Measurements from ENCODE around the gene NAA40.
"Not testable (repeated sequence)": the region's sequence is repeated elsewhere in the genome, so short reads cannot be mapped to it uniquely, and the experiment has no call there.

NAA40 gene

DNA sequence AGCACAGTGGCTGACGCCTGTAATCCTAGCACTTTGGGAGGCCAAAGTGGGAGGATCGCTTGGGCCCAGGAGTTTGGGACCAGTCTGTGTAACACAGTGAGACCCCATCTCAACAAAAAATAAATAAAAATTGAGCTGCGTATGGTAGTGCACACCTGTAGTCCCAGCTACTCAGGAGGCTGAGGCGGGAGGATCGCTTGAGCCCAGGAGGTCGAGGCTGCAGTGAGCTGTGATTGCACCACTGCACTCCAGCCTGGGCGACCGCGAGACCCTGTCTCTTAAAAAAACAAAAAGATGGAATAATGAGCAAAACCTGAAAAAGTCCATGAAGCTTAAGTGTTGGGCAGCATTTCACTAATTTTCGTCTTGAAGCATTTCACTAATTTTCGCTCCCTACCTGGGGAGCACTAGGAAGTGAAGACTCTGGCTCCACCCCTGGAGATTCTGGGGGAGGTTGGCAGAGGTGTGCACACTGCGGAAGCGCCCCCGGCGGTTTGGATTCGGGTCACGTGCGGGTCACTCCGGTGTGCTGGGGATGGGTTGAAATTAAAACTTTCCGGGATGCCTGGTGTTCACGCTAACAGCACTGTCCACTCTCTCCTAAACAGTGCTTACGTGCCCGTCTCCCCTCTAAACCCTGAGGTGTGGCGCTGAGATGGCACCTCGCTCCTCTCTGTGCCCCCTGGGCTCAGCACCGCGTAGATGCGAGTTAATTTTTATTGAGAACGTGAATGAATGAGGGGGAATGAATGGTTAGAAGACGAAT is 906 bp upstream of the NAA40 start:
- DNase-seq (ENCODE audit: low read depth, low spot score), result no peak

DNA sequence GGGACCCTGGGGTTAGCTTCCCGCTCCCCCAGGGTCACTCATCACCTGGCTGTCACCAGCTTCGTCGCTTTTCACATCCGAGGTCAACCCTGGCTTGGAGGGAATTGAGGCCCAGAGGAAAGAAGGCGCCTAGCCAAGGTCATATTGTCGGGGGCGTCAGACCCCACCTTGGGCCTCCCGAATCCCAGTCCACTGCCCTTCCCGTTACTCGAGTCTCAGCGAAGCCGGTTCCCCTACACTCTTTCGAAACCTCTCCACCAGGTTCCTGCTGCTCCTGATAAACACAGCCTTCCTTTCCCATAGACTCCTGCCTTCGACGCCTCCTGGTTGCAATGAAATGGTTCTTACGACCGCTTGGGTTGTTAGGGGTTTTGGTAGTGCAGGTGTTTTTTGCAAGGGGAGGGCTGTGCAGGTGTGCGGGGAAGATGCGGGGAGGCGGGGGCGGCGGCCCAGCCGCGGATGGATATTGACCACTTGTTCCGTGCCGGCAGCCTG is 642 bp downstream of the NAA40 start:
- no peak for DNase-seq (ENCODE audit: low read depth, low spot score)

DNA sequence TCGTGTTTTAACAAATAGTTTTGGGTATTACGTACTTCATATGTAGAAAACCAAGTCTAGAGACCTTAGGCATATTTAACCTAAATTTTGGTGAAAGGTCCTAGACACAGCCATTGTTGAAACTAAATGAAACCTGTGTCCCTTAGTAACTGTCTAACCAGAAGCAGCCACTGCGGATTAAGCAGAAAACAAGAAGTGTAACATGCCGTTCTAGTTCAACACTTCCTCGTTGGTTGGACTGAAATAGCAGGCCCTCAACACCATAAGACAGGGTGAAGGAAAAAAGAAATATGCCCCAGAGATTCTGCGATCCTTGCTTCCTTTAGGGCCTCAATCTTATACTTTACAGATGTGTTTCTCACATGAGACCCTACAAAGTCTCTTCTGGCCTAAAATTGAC is 2.0 kb downstream of the NAA40 start:
- DNase-seq (ENCODE audit: low read depth, low spot score), result no peak

DNA sequence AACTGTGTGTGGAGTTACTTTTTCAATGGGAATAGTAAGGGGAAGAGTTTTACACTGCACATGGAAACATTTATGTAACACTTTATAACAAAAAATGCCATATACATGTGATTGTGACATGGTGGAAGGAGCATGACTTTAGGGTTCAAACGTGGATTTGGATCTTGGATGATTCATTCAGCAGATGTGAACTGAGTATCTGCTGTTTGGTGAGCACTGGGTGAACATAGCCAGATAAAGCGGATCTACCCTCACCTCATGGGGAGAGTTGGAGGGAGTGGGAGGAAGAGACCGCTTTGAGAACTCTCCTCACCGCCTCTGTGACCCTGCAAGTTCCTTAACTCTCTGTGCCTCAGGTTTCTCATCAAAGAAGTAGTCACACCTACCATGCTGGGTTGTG is 3.1 kb downstream of the NAA40 start:
- no peak for DNase-seq (ENCODE audit: low read depth, low spot score)

DNA sequence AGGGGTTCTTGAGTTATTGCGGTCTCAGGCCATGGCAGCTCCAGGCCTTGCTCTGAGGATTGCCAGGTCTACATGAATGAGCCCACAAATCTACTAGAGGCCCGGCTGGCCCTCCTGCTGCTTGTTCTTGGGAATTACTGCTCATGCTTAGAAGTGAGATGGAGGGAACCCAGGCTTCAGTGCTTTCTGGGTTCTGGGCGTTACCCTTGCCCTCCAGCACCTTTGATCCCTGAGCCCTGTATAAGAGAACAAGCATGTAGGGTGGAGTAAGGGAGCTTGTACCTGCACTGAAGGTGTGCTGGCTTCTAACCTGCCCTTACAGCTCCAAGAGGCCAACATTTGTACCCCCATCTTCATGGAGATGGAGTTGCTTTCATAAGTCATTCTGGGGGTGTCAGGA is 4.0 kb downstream of the NAA40 start:
- DNase-seq (ENCODE audit: low read depth, low spot score), result no peak

DNA sequence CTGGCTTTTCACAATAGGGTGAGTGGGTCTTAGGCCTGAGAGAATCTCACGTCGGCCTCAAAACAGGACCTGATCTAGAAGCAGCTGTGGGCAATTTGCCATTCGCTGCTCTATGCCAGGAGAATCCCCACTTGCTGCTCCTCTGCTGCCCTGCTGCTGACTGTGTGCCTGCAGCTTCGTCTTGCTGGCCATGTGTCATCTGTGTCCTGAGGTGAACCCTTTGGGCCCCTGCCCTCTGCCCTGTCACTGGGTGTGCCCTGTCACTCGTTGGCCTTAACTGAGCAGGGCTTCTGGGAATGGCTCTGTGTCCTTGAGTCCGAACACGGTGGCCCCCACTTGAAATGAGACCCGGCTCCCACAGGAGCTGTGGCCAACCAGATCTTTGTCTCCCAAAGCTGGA is 6.2 kb downstream of the NAA40 start:
- no peak for DNase-seq (ENCODE audit: low read depth, low spot score)

DNA sequence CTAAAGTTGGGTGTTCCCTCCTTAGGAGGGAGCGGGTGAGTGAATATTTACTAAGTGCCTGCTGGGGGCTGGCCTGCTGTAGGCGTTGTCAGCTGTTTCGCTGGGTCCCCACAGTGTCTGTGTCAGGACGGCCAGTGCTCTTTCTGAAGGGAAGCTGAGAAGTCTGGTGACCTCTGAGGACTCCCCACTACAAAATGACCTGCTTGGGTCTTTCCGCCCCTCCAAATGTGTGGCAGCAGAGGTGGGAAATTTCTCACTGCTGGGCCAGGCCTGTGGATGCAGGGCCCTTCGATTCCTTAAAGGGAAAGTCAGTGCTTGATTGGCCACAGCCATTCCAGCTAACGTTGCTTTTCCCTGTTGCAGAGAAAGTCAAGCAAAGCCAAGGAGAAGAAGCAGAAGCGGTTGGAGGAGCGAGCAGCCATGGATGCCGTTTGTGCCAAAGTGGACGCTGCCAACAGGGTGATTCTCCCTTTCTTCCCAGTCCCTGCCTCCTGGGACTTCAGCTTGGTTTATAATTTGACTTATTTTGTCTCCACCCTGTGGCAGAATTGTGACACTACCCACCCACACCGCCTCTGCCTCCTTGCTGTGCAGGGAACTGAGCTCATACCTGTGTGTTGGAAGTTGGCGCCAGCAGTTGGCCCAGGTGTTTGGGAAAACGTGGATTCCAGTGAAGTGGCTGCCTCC is 6.8 kb downstream of the NAA40 start:
- DNase-seq (ENCODE audit: low read depth, low spot score), result peak; percentile 33

DNA sequence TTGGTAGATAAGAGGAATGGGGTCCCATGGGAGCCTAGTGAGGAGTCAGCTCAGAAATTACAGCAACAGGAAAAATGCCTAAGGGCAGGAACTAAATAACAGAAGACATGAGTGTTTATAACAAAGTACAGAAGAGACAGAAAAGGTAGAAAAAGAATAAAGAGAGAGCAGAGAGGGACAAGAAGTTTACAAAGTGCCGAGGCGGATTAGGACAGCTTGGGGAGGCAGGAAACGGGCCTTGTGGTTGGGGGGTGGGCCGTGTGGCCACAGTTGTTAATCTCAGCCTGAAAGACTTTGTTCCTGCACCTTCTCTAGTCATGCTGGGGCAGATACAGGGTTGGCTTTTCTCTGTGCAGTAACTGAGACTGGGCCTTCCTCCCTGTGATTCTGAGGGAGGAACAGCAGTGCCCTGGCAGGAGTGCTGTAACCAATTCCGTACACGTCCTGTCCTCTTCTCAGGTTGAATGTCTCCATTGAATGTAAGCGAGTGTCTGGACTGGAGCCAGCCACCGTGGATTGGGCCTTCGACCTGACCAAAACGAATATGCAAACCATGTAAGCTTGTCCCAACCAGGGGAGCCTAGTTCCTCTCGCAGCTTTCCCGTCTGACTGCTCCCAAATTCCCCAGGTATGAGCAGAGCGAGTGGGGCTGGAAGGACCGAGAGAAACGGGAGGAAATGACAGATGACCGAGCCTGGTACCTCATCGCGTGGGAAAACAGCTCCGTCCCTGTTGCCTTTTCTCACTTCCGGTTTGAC is 13.2 kb downstream of the NAA40 start:
- no peak for DNase-seq (ENCODE audit: low read depth, low spot score)

DNA sequence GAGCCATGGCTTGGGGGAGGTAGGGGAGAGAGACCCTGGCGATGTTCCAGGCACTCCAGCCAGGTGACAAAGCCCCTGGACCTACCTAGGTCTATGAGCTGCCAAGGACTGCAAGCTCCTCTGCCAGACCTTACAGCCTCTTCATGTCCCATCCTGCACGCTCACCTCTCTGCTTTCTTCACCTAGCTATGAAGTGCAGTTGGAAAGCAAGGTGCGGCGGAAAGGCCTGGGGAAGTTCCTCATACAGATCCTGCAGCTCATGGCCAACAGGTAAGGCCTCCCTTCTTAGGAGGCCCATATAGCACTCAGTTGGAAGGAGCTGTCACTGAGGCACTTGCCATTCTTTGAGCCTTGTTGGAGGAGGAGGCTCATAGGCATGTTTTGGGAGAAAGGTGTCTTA is 13.8 kb downstream of the NAA40 start:
- DNase-seq (ENCODE audit: low read depth, low spot score), result no peak

DNA sequence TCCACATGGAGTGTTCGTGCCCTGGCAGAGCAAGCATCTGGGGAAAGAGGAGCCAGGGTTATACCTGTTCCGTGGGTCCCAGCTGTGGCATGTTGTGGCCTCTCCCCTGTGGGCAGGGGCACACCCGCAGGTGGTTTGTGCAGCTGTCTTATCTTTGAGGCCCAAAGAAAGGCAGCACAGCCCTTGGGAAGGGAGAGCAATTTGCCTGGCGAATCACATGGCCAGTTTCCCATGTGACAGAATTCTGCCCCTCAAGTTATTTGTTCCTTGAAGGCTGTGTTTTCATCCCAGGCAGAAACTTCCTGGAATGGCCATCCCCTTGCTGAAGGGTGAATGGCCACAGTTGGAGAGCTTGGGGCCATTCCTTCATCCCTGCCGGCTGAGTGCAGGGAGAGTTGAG is 19.2 kb downstream of the NAA40 start:
- no peak for DNase-seq (ENCODE audit: low read depth, low spot score)

DNA sequence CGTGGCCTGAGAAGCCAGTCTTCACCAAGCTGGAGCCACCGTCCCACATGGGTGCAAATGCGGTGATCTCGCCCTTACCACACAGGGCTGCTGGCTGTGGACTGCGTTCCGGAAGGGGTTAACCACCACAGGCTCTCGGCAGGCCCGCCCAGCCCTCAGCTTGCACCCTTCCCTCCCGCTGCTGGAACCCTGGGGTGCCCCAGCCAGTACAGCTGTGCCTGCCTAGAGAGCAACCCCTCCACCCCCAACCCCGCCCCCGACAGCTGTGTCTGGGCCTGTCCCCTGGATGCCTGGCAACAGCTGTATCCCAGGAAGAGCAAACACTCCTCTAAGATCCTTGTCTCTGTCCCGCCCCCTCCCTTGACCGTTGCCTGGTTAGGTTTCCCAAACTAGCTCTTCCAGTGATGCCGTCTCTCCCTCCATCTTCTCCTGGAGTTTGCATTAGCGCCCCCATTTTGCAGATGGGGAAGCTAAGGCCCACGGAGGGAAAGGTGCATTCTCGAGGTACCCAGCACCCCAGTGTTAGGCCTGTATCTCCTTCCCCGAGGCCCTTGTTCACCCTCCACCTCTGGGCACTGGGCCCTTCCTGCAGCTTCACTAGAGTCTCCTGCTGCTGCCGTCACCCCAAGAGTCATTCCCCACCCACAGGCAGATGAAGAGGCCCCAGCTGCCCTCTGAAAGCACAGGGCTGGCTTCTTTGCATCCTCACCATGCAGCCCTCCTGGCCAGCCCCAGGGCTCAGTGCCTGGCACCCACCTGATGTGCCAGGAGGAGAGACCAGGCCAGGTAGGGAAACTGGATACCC is 23.0 kb downstream of the NAA40 start:
- DNase-seq (ENCODE audit: low read depth, low spot score), result no peak

DNA sequence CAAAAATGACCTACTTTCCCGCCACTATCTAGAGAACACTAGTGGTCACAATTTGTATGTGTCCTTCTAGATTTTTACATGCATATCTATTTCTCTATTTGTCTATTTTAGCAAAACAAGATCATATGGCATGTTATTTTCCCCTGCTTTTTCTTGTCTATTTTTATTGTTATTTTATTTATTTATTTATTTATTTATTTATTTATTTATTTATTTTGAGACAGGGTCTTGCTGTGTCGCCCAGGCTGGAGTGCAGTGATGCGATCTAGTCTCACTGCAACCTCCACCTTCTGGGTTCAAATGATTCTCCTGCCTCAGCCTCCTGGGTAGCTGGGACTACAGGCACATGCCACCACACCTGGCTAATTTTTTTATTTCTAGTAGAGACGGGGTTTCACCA is 25.1 kb downstream of the NAA40 start:
- not testable (repeated sequence) for DNase-seq (ENCODE audit: low read depth, low spot score)

DNA sequence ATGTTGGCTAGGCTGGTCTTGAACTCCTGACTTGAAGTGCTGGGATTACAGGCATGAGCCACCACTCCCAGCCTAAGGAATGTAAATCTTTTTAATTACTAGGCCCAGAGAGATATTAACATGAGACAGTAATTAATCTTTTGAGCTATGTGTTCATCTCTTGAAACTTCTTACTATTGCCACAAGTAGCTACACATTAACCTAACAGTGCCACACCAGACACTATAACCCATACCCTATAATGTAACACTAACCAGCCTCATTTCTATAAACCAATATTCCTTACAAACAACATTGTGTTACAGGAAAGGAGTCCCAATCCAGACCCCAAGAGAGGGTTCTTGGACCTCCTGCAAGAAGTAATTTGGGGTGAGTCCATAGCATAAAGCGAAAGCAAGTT is 27.6 kb downstream of the NAA40 start:
- DNase-seq (ENCODE audit: low read depth, low spot score), result no peak

DNA sequence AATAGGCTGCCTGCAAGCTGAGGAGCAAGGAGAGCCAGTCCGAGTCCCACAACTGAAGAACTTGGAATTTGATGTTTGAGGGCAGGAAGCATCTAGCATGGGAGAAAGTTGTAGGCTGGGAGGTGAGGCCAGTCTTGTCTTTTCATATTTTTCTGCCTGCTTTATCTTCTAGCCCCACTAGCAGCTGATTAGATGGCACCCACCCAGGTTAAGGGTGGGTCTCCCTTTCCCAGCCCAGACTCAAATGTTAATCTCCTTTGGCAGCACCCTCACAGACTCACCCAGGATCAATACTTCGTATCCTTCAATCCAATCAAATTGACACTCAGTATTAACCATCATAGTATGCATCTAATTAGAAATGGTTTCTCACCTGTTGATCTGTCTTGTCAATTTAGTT is 30.7 kb downstream of the NAA40 start:
- DNase-seq (ENCODE audit: low read depth, low spot score), result no peak

DNA sequence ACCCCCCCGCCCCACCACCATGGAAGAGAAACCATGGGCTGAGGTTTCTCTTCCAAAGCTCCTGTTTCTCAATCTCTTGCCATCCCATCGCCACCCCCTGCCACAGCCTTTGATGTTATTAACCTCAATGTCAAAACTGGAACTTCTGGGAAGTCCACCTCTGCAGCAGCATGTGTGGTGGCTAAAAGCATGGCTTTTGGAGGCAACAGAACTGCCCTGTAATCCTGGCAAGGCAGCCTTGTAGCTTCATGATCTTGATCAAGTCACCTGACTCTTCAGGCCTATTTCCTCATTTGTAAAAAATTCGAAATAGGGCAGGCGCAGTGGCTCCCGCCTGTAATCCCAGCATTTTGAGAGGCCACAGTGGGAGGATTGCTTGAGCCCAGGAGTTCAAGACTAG is 32.1 kb downstream of the NAA40 start:
- DNase-seq (ENCODE audit: low read depth, low spot score), result no peak

DNA sequence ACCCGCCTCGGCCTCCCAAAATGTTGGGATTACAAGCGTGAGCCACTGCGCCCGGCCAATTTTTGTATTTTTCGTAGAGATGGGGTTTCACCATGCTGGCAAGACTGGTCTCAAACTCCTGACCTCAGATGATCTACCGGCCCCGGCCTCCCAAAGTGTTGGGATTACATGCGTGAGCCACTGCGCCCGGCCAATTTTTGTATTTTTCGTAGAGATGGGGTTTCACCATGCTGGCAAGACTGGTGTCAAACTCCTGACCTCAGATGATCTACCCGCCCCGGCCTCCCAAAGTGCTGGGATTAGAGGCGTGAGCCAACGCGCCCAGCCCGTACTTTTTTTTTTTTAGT is 35.1 kb downstream of the NAA40 start:
- DNase-seq (ENCODE audit: low read depth, low spot score), result not testable (repeated sequence)

DNA sequence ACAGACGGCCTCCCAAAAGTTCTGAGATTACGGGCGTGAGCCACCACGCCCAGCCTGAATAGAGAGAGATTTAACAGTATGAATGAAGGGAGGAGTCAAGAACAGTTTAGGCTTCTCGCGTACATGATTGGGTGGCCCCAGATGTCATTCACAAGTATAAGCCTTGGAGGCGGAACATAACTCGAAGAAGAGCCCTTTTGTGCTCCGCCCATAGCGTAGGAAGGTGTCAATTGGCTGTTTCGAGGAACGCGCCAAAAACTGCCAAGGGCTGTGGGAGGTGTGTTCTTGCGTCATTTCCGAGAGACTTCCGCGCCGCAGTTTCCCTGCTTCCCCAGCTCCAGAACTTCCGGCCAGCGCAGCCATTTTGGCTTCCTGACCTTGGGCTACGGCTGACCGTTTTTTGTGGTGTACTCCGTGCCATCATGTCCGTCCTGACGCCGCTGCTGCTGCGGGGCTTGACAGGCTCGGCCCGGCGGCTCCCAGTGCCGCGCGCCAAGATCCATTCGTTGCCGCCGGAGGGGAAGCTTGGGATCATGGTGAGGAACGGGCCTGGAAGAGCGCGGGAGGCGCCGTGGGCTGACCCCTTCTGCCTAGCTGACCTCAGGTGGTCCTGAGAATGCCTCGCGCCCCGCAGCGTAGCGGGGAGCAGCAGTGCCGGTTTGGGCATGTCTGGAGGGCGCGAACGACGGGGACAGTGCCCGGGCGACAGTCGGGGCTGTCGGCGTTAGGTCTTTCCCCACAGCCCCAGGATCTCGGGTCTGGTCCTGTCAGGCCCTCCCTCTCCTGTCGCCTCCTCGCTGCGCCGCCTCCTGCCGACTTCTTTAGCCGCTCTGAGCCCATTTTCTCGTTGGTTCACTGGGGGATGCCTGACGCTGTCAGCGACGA is 35.7 kb downstream of the NAA40 start, which contains the start of gene COX8A:
COX8A (plus strand) TSS at position 362 of the 885 bp plus-strand sequence; CDS start at position 423, 61 bp downstream.
- DNase-seq (ENCODE audit: low read depth, low spot score), result peak; percentile 98

DNA sequence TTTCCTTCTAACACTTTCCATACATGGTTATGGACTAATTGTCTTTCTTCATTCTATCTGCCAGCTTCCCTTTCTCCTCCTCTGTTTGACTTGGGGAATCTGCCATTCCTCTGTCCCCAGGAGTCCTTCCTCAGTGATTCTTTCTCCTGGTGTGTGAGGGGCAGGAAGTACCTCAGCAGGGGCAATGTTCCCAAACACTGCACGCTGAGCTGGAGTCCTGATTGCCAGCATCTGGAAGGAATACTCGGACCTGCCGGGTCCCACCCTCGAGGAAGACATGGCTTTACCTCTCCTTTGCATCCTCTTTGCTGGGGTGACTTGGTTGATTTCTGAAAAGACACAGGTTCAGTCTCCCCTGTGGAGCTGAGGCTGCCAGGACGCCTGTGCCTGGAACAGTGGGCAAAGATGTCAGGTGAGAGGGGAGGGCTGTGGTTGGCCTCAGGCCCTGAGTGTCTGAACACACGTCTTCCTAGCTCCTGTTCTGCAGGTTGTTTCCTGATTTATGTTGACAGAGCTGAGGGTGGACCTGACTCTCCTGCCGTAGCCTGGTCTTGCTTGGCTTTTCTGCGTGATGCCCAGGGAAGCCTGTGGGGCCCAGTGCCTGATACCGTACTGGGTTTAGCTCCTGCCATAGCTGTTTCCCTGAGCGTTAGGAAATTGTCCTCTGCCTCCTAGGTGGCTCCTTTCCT is 39.9 kb downstream of the NAA40 start:
- no peak for DNase-seq (ENCODE audit: low read depth, low spot score)

DNA sequence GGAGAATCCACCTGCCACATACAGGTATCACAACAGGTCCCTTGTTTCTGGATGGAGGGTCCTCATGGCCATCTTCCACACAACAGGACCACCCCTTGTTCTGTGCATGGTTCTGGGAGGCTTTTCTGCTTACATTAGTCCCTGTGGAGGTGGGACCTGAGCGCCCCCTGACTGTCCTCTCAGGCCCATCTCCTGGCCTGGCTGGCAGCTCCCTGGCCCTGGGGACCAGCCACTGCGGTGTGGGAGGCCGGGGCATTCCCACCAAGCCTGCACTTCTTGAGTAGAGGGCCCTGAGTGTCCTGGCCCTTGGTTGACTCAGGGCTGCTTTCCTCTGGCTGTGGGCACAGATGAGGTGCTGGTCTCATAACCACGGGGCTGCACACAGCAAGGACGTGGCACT is 40.6 kb downstream of the NAA40 start:
- no peak for DNase-seq (ENCODE audit: low read depth, low spot score)

DNA sequence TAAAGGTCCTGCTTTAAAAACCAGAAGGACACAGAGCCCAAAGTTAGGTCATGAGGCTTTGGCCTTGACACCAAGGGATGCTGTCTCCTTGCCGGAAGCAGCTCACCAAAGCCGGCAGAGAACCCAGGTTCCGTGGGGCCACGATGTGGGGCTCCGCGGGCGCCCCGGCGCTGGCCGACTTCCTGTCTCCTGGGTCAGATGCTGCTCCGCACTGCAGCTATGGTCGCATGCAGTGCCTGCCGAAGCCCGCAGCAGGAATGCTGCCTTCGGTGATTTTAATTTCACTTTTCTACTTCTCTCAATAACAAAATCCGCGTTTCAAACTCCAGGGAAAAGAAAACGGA is 47.0 kb downstream of the NAA40 start:
- DNase-seq (ENCODE audit: low read depth, low spot score), result no peak
